Sigmoid colon (tissue), 4 donors: Measurements from ENCODE around the gene CASP2.

ENCODE experiments used
- EP300 ChIP-seq, 4 donors: sonication (generic); formaldehyde crosslinking; IDR thresholded peaks; one replicate each; pipeline ENCODE4 v1.6.1; 2017; ENCODE audit warnings: antibody characterized with exemption in 4 of 4
- POLR2A ChIP-seq, 2 donors: fragments of 450-650 bp; IDR thresholded peaks; one replicate each; pipeline ENCODE4 v1.6.1; 2016; ENCODE audit warnings: antibody characterized with exemption in 2 of 2, mild to moderate bottlenecking in 2 of 2, moderate library complexity in 2 of 2
- TF ChIP-seq, protein P1 (sequence below), 4 experiments: fragments of 450-650 bp in 3 of 4; fragments of 200-600 bp in 1 of 4; IDR thresholded peaks; one replicate each; pipeline ENCODE4 v1.5.1; 2016 to 2019; ENCODE audit warnings: antibody characterized with exemption in 4 of 4, mild to moderate bottlenecking in 3 of 4, moderate library complexity in 2 of 4

DNA sequence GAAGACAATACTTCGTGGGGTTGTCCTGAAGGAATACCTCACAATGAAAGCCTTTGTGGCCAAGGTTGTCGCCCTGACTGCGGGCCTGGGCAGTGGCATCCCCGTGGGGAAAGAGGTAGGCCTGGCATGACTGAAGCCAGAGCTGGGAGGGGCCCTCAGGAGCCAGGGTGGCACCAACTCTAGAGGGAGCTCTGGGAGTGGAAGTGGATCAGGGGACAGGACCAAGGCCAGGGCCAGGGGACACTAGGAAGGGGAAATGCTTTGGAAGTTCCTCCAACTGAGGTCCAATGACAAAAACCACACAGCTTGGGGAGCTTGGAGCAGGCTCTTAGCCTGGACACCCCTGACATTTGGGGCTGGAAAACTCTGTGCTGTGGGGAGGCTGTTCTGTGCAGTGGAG is 33.6 kb downstream of the CASP2 start:
- TF ChIP-seq, protein P1, sequence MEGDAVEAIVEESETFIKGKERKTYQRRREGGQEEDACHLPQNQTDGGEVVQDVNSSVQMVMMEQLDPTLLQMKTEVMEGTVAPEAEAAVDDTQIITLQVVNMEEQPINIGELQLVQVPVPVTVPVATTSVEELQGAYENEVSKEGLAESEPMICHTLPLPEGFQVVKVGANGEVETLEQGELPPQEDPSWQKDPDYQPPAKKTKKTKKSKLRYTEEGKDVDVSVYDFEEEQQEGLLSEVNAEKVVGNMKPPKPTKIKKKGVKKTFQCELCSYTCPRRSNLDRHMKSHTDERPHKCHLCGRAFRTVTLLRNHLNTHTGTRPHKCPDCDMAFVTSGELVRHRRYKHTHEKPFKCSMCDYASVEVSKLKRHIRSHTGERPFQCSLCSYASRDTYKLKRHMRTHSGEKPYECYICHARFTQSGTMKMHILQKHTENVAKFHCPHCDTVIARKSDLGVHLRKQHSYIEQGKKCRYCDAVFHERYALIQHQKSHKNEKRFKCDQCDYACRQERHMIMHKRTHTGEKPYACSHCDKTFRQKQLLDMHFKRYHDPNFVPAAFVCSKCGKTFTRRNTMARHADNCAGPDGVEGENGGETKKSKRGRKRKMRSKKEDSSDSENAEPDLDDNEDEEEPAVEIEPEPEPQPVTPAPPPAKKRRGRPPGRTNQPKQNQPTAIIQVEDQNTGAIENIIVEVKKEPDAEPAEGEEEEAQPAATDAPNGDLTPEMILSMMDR (IDR thresholded peaks at IDR 0.05) = no peak
- TF ChIP-seq EP300 (IDR thresholded peaks at IDR 0.05) (no peak), POLR2A (IDR thresholded peaks at IDR 0.05) (no peak)
